HFFc6 (cell line): Measurements from ENCODE around the gene ADIPOR1. TPM values are rescaled to one million over a fixed set of nuclear protein-coding genes. Genes with fewer than 3 reads are reported as not detected.
A peak's percentile ranks its signal among the peaks of the same experiment; 100 is the strongest.

Source experiments
- DNase-seq: peaks from one replicate; pipeline ENCODE4 v3.0.0-alpha.2; 2018
- H3K27ac Mint-ChIP-seq: 2 replicates; pipeline ENCODE4 v1.8.0; 2020; ENCODE audit warnings: mild to moderate bottlenecking, mixed read lengths
- H3K27me3 Mint-ChIP-seq: 2 replicates; pipeline ENCODE4 v1.8.0; 2021; ENCODE audit warnings: mild to moderate bottlenecking, moderate library complexity, mixed read lengths; ENCODE audit not compliant: insufficient read depth
- H3K36me3 Mint-ChIP-seq: 2 replicates; pipeline ENCODE4 v1.8.0; 2021; ENCODE audit warnings: low read depth, mixed read lengths
- H3K4me1 Mint-ChIP-seq: 2 replicates; pipeline ENCODE4 v1.8.0; 2020; ENCODE audit warnings: low read depth, mixed read lengths
- H3K4me3 Mint-ChIP-seq: 2 replicates; pipeline ENCODE4 v1.8.0; 2020; ENCODE audit warnings: mild to moderate bottlenecking, moderate library complexity, mixed read lengths
- H3K9me3 Mint-ChIP-seq: 2 replicates; pipeline ENCODE4 v1.8.0; 2020; ENCODE audit warnings: mild to moderate bottlenecking, mixed read lengths
- total RNA-seq, 6 experiments: library from RNA; stranded (reverse); fragmentation: NEBNext Ultra II Directional; extraction: Animal tissue kit (Norgen Biotek cat#: 25700); gene quantifications; 2 replicates in 1 of 6; 3 replicates in 5 of 6; pipeline ENCODE4 v1.2.3, GENCODE V29; 2021
- TF ChIP-seq, protein P1 (sequence below): fragments of 200-600 bp; sonication (generic); IDR thresholded peaks from 2 replicates; pipeline ENCODE4 v1.5.0; 2021; ENCODE audit warnings: antibody characterized with exemption, mild to moderate bottlenecking

Gene ADIPOR1
- total RNA-seq, 6 experiments from 2014 or later: 90.5 to 123 (median 103) TPM

GRCh38 chr1:202959276-202959620 is 1.1 kb upstream of the ADIPOR1 start:
- H3K4me1 Mint-ChIP-seq: peaks cover 39% of the 10 kb centered on the region
- peaks cover 12% of the 10 kb centered on the region; the same call in 1 of the 2 replicates for H3K36me3 Mint-ChIP-seq
- H3K27me3 Mint-ChIP-seq: peaks cover 4% of the 10 kb centered on the region
- TF ChIP-seq, protein P1, sequence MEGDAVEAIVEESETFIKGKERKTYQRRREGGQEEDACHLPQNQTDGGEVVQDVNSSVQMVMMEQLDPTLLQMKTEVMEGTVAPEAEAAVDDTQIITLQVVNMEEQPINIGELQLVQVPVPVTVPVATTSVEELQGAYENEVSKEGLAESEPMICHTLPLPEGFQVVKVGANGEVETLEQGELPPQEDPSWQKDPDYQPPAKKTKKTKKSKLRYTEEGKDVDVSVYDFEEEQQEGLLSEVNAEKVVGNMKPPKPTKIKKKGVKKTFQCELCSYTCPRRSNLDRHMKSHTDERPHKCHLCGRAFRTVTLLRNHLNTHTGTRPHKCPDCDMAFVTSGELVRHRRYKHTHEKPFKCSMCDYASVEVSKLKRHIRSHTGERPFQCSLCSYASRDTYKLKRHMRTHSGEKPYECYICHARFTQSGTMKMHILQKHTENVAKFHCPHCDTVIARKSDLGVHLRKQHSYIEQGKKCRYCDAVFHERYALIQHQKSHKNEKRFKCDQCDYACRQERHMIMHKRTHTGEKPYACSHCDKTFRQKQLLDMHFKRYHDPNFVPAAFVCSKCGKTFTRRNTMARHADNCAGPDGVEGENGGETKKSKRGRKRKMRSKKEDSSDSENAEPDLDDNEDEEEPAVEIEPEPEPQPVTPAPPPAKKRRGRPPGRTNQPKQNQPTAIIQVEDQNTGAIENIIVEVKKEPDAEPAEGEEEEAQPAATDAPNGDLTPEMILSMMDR: no peak
- peak overlapping the region; percentile 87 for H3K4me3 Mint-ChIP-seq
- H3K9me3 Mint-ChIP-seq: no peaks in the 10 kb centered on the region
- H3K27ac Mint-ChIP-seq: peak overlapping the region; percentile 68
- peak; percentile 66 for DNase-seq

GRCh38 chr1:202958544-202959275 is 598 bp upstream of the ADIPOR1 start:
- TF ChIP-seq, protein P1: no peak
- DNase-seq: no peak
- peak overlapping the region; percentile 87 for H3K4me3 Mint-ChIP-seq
- peak overlapping the region; percentile 64 for H3K27ac Mint-ChIP-seq
- H3K27me3 Mint-ChIP-seq: peaks cover 3% of the 10 kb centered on the region
- no peaks in the 10 kb centered on the region for H3K9me3 Mint-ChIP-seq
- peaks cover 12% of the 10 kb centered on the region; the same call in 1 of the 2 replicates for H3K36me3 Mint-ChIP-seq
- H3K4me1 Mint-ChIP-seq: peaks cover 38% of the 10 kb centered on the region

GRCh38 chr1:202956969-202957368 is 1.1 kb downstream of the ADIPOR1 start:
- H3K4me1 Mint-ChIP-seq: peaks cover 52% of the 10 kb centered on the region
- DNase-seq: no peak

DNA sequence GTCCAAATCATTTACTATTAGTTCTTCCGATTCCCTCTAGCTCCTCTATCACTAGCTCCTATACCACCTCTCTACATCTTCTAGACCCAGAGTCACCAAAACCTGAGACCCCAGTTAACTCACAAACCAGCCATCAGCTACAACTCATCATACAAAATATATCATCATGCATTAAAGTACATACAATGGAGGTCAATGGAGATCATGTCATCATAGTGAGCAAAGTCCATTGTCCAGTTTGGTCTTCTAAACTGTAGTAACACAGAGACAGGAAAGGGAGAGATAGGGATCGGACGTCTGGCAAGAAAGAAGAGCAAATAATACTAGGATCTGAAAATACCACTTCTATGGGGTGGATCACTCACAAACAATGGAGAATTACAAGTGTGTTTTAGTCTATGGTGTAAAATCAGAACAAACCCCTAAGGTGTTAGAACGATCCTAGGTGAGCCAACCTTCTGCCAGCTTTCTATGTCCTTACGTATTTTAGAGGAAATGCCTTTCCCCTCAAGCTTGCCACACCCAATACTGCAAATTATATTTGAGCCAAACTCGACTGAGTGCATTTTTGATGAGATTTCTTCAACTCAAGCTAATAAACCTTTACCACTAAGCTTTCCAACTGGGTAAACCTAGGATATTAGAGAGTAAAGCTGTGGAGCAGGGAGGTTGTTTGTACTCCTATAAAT is 3.9 kb downstream of the ADIPOR1 start:
- Mint-ChIP-seq H3K4me1 (peaks cover 49% of the 10 kb centered on the region), H3K27me3 (no peaks in the 10 kb centered on the region; the same call in 1 of the 2 replicates), H3K9me3 (no peaks in the 10 kb centered on the region), H3K4me3 (no peak overlapping the region), H3K36me3 (peaks cover 7% of the 10 kb centered on the region; the same call in 1 of the 2 replicates), H3K27ac (no peak overlapping the region)
- no peak for DNase-seq
- TF ChIP-seq, protein P1: no peak

More at GRCh38 chr1:202956969-202957368, 1.1 kb downstream of the ADIPOR1 start:
- H3K9me3 Mint-ChIP-seq: no peaks in the 10 kb centered on the region
- H3K27me3 Mint-ChIP-seq: peaks cover 2% of the 10 kb centered on the region; the same call in 1 of the 2 replicates
- peaks cover 7% of the 10 kb centered on the region; the same call in 1 of the 2 replicates for H3K36me3 Mint-ChIP-seq
- H3K4me3 Mint-ChIP-seq: peak overlapping the region; percentile 89
- TF ChIP-seq, protein P1: no peak
- H3K27ac Mint-ChIP-seq: peak overlapping the region; percentile 67

DNA sequence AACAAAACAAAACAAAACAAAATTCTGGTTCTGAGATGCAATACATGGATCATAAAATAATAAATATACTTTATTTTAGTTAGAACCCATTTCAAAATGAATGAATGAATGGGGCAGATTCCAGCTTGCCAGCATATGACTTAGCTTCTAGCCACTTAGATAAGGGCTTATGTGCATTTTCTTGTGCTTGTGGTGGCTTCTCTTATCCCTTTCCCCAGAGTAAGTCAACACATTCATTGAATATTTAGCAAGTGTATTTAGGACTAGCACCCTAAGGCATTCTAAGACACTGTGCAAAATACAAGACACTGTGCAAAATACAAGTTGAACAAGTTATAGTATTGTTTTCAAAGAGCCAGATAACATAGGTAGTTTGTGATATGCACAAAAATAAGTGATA is 4.7 kb downstream of the ADIPOR1 start:
- TF ChIP-seq, protein P1: no peak
- Mint-ChIP-seq H3K4me3 (no peak overlapping the region), H3K4me1 (peaks cover 41% of the 10 kb centered on the region), H3K9me3 (no peaks in the 10 kb centered on the region), H3K27me3 (no peaks in the 10 kb centered on the region; the same call in 1 of the 2 replicates), H3K36me3 (peaks cover 7% of the 10 kb centered on the region; the same call in 1 of the 2 replicates), H3K27ac (no peak overlapping the region)
- no peak for DNase-seq
